K562 (cell line): ENCODE data around the gene PFKL. TPM values are rescaled to one million over a fixed set of nuclear protein-coding genes. Genes with fewer than 3 reads are reported as not detected.

Source experiments
- ATAC-seq: fragments of 200-7000 bp; cut with Tn5 transposase; 3 replicates; pipeline ENCODE4 v1.9.1; 2020; ENCODE audit warnings: moderate library complexity
- BruUV-seq: library from RNA; stranded (reverse); fragments of 400-500 nt; replicated peaks from 2 replicates; lab custom pipeline; 2021; lab: Mats Ljungman, UMichigan
- CTCF ChIA-PET: fragments of 300-600 bp; formaldehyde crosslinking; extraction: SDS; loops from one replicate; lab custom pipeline; 2021; ENCODE audit warnings: low intra/inter-chr PET ratio; lab: Yijun Ruan, JAX
- POLR2A ChIA-PET: fragments of 300-600, 350-650 bp; sonication (Branson Sonifier 250); formaldehyde crosslinking; extraction: SDS; loops from one replicate; lab custom pipeline; 2021; ENCODE audit warnings: antibody characterized with exemption, inconsistent platforms; lab: Yijun Ruan, JAX
- DNase-seq, 4 experiments: peaks; one replicate each; pipeline versions ENCODE4 v3.0.0 to v3.0.0-alpha.2; 2011 to 2018; ENCODE audit warnings: low spot score in 3 of 4, mixed read lengths in 3 of 4; ENCODE audit errors: extremely low read depth in 1 of 4
- FAIRE-seq: peaks from 2 replicates; lab custom pipeline; 2011; peaks lifted over from hg19 to GRCh38; lab: Jason Lieb, UNC
- H2AFZ ChIP-seq: 2 replicates; pipeline ENCODE4 v1.6.0; 2011; ENCODE audit warnings: low read depth, low read length, control low read depth, inconsistent platforms
- H3K27ac ChIP-seq: fragments of 200-600 bp; 3 replicates; pipeline ENCODE4 v1.8.0; 2011; ENCODE audit warnings: low read depth, mild to moderate bottlenecking, control low read depth, inconsistent platforms, low read length, moderate library complexity, mixed read lengths; ENCODE audit errors: extremely low read depth
- H3K27me3 ChIP-seq, 2 experiments: fragments of 300-600 bp in 1 of 2; 2 replicates in 1 of 2; 3 replicates in 1 of 2; pipeline versions ENCODE4 v1.6.0 to v1.8.0; 2011; ENCODE audit warnings: inconsistent platforms in 2 of 2, low read length in 2 of 2, mild to moderate bottlenecking in 1 of 2, mixed read lengths in 1 of 2, moderate library complexity in 1 of 2; ENCODE audit not compliant: control insufficient read depth in 2 of 2, insufficient read depth in 2 of 2
- H3K36me3 ChIP-seq: fragments of 300-600 bp; 3 replicates; pipeline ENCODE4 v1.8.0; 2011; ENCODE audit warnings: mild to moderate bottlenecking, low read length, inconsistent platforms; ENCODE audit not compliant: control insufficient read depth, insufficient read depth
- H3K4me1 ChIP-seq, 2 experiments: fragments of 200-600 bp in 1 of 2; replicated peaks in 1 of 2; 2 replicates in 1 of 2; 3 replicates in 1 of 2; pipeline versions ENCODE4 v1.5.1 to v1.8.0; 2011; ENCODE audit warnings: inconsistent platforms in 2 of 2, low read length in 2 of 2, mild to moderate bottlenecking in 1 of 2, mixed read lengths in 1 of 2, moderate library complexity in 1 of 2; ENCODE audit not compliant: control insufficient read depth in 2 of 2, insufficient read depth in 2 of 2
- H3K4me2 ChIP-seq: 2 replicates; pipeline ENCODE4 v1.6.1; 2011; ENCODE audit warnings: low read length, control low read depth, inconsistent platforms, mixed read lengths; ENCODE audit not compliant: insufficient read depth
- H3K4me3 ChIP-seq: fragments of 200-600 bp; sonication (generic), shearing (Covaris generic); 2 replicates; pipeline ENCODE4 v1.5.1; 2016; ENCODE audit warnings: control low read depth, inconsistent platforms
- H3K79me2 ChIP-seq: fragments of 200-600 bp; 3 replicates; pipeline ENCODE4 v1.8.0; 2011; ENCODE audit warnings: low read length, inconsistent platforms; ENCODE audit not compliant: control insufficient read depth, insufficient read depth
- H3K9ac ChIP-seq, 2 experiments: 2 replicates each; pipeline versions ENCODE4 v1.6.0 to v1.6.1; 2011; ENCODE audit warnings: low read depth in 2 of 2, low read length in 2 of 2, control low read depth in 1 of 2, inconsistent platforms in 1 of 2, mild to moderate bottlenecking in 1 of 2, mixed read lengths in 1 of 2; ENCODE audit not compliant: insufficient read depth in 1 of 2
- H3K9me1 ChIP-seq: one replicate; pipeline ENCODE4 v1.6.0; 2011; ENCODE audit warnings: inconsistent platforms, mild to moderate bottlenecking, low read length, moderate library complexity; ENCODE audit not compliant: control insufficient read depth, insufficient read depth
- H3K9me3 ChIP-seq: replicated peaks from 2 replicates; pipeline ENCODE4 v1.5.1; 2011; ENCODE audit warnings: low read depth, low read length, inconsistent platforms; ENCODE audit not compliant: control insufficient read depth, insufficient read depth
- H4K20me1 ChIP-seq: replicated peaks from 2 replicates; pipeline ENCODE4 v1.6.1; 2011; ENCODE audit warnings: low read length, inconsistent platforms, mixed read lengths; ENCODE audit not compliant: control insufficient read depth, insufficient read depth
- E2F6 ChIP-seq, 2 experiments: IDR thresholded peaks; 2 replicates each; pipeline ENCODE4 v1.6.1; 2011; ENCODE audit warnings: borderline replicate concordance in 1 of 2, control low read depth in 1 of 2, low read depth in 1 of 2, low read length in 1 of 2, mild to moderate bottlenecking in 1 of 2, mixed read lengths in 1 of 2, moderate library complexity in 1 of 2; ENCODE audit not compliant: insufficient read depth in 1 of 2, insufficient read length in 1 of 2, poor library complexity in 1 of 2, severe bottlenecking in 1 of 2; ENCODE audit errors: extremely low read depth in 1 of 2
- ELF1 ChIP-seq: fragments of 200-800 bp; sonication (Bioruptor generic); IDR thresholded peaks from 2 replicates; pipeline ENCODE4 v1.6.1; 2016; ENCODE audit warnings: missing genetic modification characterization, missing compliant biosample characterization
- HDAC6 ChIP-seq: IDR thresholded peaks from 2 replicates; pipeline ENCODE4 v1.6.1; 2012; ENCODE audit warnings: low read depth, mild to moderate bottlenecking, control low read depth, inconsistent platforms, low read length, moderate library complexity
- HIVEP1 ChIP-seq: fragments of 250-450 bp; sonication (Bioruptor Pico); IDR thresholded peaks from 2 replicates; pipeline ENCODE4 v1.4.0; 2020; ENCODE audit warnings: mild to moderate bottlenecking
- ILK ChIP-seq: fragments of 450-650 bp; IDR thresholded peaks from 2 replicates; pipeline ENCODE4 v1.6.1; 2016; ENCODE audit warnings: missing genetic modification characterization, low read depth, mild to moderate bottlenecking, missing compliant biosample characterization, moderate library complexity, borderline replicate concordance
- IRF1 ChIP-seq: sonication (generic); formaldehyde crosslinking; IDR thresholded peaks from 2 replicates; pipeline ENCODE4 v1.8.0; 2022; ENCODE audit warnings: missing genetic modification reagents, mild to moderate bottlenecking, borderline replicate concordance
- IRF9 ChIP-seq: fragments of 450-650 bp; IDR thresholded peaks from 2 replicates; pipeline ENCODE4 v1.6.1; 2016; ENCODE audit warnings: missing biosample characterization, missing genetic modification characterization
- KDM4B ChIP-seq, 2 experiments: fragments of 450-650 bp in 1 of 2; sonication (generic) in 1 of 2; IDR thresholded peaks; 2 replicates each; pipeline ENCODE4 v1.6.1; 2016 to 2017; ENCODE audit warnings: borderline replicate concordance in 2 of 2, antibody characterized with exemption in 1 of 2, low read depth in 1 of 2, mild to moderate bottlenecking in 1 of 2
- MCM2 ChIP-seq: fragments of 450-650 bp; IDR thresholded peaks from 2 replicates; pipeline ENCODE4 v1.6.1; 2017; ENCODE audit warnings: low read depth, mild to moderate bottlenecking
- POLR3A ChIP-seq: IDR thresholded peaks from 2 replicates; pipeline ENCODE4 v1.6.1; 2011; ENCODE audit warnings: borderline replicate concordance, mild to moderate bottlenecking, moderate library complexity; ENCODE audit not compliant: insufficient read length, insufficient read depth; ENCODE audit errors: extremely low read depth
- PRDM10 ChIP-seq: fragments of 450-650 bp; IDR thresholded peaks from 2 replicates; pipeline ENCODE4 v1.6.1; 2018; ENCODE audit not compliant: partially characterized antibody
- SNRNP70 ChIP-seq: fragments of 200-400 bp; formaldehyde crosslinking; optimal IDR thresholded peaks from 2 replicates; pipeline ENCODE3; 2017; ENCODE audit warnings: low read depth, low read length
- ZNF586 ChIP-seq: fragments of 450-650 bp; formaldehyde crosslinking; conservative IDR thresholded peaks from 2 replicates; pipeline ENCODE4 v1.4.0; 2020; ENCODE audit warnings: mild to moderate bottlenecking, moderate library complexity
- WGBS: fragments of 100-300 bp; shearing (Covaris generic); methylation state at CpG from one replicate; pipeline ENCODE4 v1.1.6; 2016; ENCODE audit warnings: low coverage, mixed read lengths; ENCODE audit not compliant: insufficient coverage; ENCODE audit errors: missing lambda C conversion rate; 5-methylcytosine and 5-hydroxymethylcytosine counted together
- in situ Hi-C: fragments of 300-500 bp; cut with MboI; formaldehyde crosslinking; loops from 4 replicates; pipeline ENCODE4 v1.15.0; 2018; ENCODE audit warnings: inconsistent platforms, mixed read lengths
- intact Hi-C: fragments of 100-400 bp; cut with micrococcal nuclease; formaldehyde crosslinking; loops from 2 replicates; pipeline ENCODE4 v1.14.2; 2022
- polyA plus RNA-seq, 8 experiments: library from polyadenylated mRNA; depleted of rRNA in 4 of 8; stranded (reverse) in 5 of 8; unstranded in 3 of 8; fragments of >200 nt; fragmentation: Nextera tagmentation in 2 of 8; fragmentation: Illumina TruSeq in 1 of 8; extraction: Ambion mirVana in 2 of 8; extraction: Trizol in 1 of 8; gene quantifications; 2 replicates each; pipeline versions ENCODE4 v1.2.1 to v1.2.3, GENCODE V29; 2011 to 2014; ENCODE audit warnings: inconsistent platforms in 1 of 8, missing spikeins in 1 of 8
- total RNA-seq, 7 experiments: library from RNA; depleted of rRNA in 6 of 7; stranded (reverse); fragments of >200 nt in 6 of 7; fragmentation: Illumina TruSeq in 2 of 7; extraction: Trizol in 2 of 7; gene quantifications; 2 replicates each; pipeline versions ENCODE4 v1.2.1 to v1.2.3, GENCODE V29; 2011 to 2021; ENCODE audit warnings: low replicate concordance in 1 of 7

Gene PFKL
- total and polyA plus RNA-seq, 9 of the 15 experiments (the other 6 are each of a cell fraction or from before 2014, with no cell fraction given): 1.1 to 124 (median 45.6) TPM

GRCh38 chr21:44291078-44291935 is 8.5 kb upstream of the PFKL start:
- BruUV-seq: no TSS peak
- H3K27ac ChIP-seq: no peak overlapping the region
- no peak for TF ChIP-seq IRF1
- TF ChIP-seq ILK (tag): no peak
- TF ChIP-seq ELF1 (tag): no peak
- TF ChIP-seq E2F6 (IDR thresholded peaks at IDR 0.05; ENCODE audit: borderline replicate concordance in 1 of 2, extremely low read depth in 1 of 2, insufficient read depth in 1 of 2, insufficient read length in 1 of 2, low read depth in 1 of 2, low read length in 1 of 2, poor library complexity in 1 of 2, severe bottlenecking in 1 of 2): no peak
- no peak for TF ChIP-seq SNRNP70
- no peak for TF ChIP-seq KDM4B (IDR thresholded peaks at IDR 0.05; ENCODE audit: borderline replicate concordance in 2 of 2, low read depth in 1 of 2)
- no peak for TF ChIP-seq POLR3A
- TF ChIP-seq ZNF586 (CRISPR knock-in tag): no peak
- TF ChIP-seq PRDM10: no peak
- TF ChIP-seq HIVEP1: no peak
- TF ChIP-seq MCM2: no peak
- no peak for TF ChIP-seq IRF9 (tag)
- TF ChIP-seq HDAC6: no peak

More at GRCh38 chr21:44291078-44291935, 8.5 kb upstream of the PFKL start:
- FAIRE-seq: no peak
- ChIA-PET POLR2A (interaction anchor here (0.6 to 1.4 kb wide), 2 partner anchors 13 to 42 kb away, joined by 3 to 7 read pairs; no protein-coding TSS in a partner anchor), CTCF (no interaction called here)
- no peak overlapping the region for H3K4me3 ChIP-seq
- H3K79me2 ChIP-seq: no peaks in the 10 kb centered on the region
- no peak for ATAC-seq
- H3K9me1 ChIP-seq: peaks cover 3% of the 10 kb centered on the region
- intact Hi-C loops (no loop called here), in situ Hi-C loops (loop anchor here (25.0 kb wide), 1 partner anchor 129 kb away; no protein-coding TSS in a partner anchor)
- WGBS: 3% methylated on average over 31 of the region's 33 CpGs
- no peak overlapping the region for H2AFZ ChIP-seq
- peaks cover 20% of the 10 kb centered on the region for H4K20me1 ChIP-seq
- H3K9ac ChIP-seq: no peak overlapping the region; a peak in 1 of 4 replicates
- no peaks in the 10 kb centered on the region for H3K36me3 ChIP-seq
- H3K4me2 ChIP-seq: no peak overlapping the region
- peaks cover 0 to 70% of the 10 kb centered on the region in 2 experiments; a peak in 3 of 5 replicates for H3K4me1 ChIP-seq
- no peak for DNase-seq
- peaks cover 15 to 69% of the 10 kb centered on the region in 2 experiments; a peak in 4 of 5 replicates for H3K27me3 ChIP-seq
- no peaks in the 10 kb centered on the region for H3K9me3 ChIP-seq
